ENCODE measurements around the gene UNK. TPM values are rescaled to one million over a fixed set of nuclear protein-coding genes. Genes with fewer than 3 reads are reported as not detected.

The UNK gene
- total and polyA plus RNA-seq, 9 of the 15 experiments (the other 6 are each of a cell fraction or from before 2014, with no cell fraction given): 12.8 to 38.6 (median 24.8) TPM

GRCh38 chr17:75783803-75784472 lies 668 bp upstream of the UNK start (continued):
- TF ChIP-seq MGA (IDR thresholded peaks at IDR 0.05) (peak; percentile 77), JUNB (CRISPR knock-in tag; conservative IDR thresholded peaks at IDR 0.05) (no peak), HOXB6 (CRISPR knock-in tag; IDR thresholded peaks at IDR 0.05; ENCODE audit: borderline replicate concordance) (no peak), SMC3 (conservative IDR thresholded peaks at IDR 0.05; ENCODE audit: insufficient read depth, low read depth, low read length) (no peak), ZSCAN32 (CRISPR knock-in tag; IDR thresholded peaks at IDR 0.05) (peak; percentile 31; the same call in 1 of the 2 replicates), ZFX (CRISPR knock-in tag; IDR thresholded peaks at IDR 0.05) (peak; percentile 41; the same call in 1 of the 2 replicates), ZNF175 (CRISPR knock-in tag; IDR thresholded peaks at IDR 0.05; ENCODE audit: low read depth) (no peak), DMBX1 (CRISPR knock-in tag; IDR thresholded peaks at IDR 0.05; ENCODE audit: borderline replicate concordance) (peak; percentile 32; the same call in 1 of the 2 replicates), DPF2 (IDR thresholded peaks at IDR 0.05) (peak; percentile 12; the same call in 1 of the 2 replicates), POLR3A (IDR thresholded peaks at IDR 0.05; ENCODE audit: borderline replicate concordance, extremely low read depth, insufficient read depth, insufficient read length) (no peak), ZNF584 (CRISPR knock-in tag; IDR thresholded peaks at IDR 0.05; ENCODE audit: low read depth) (peak; percentile 72), ZNF511 (CRISPR knock-in tag; IDR thresholded peaks at IDR 0.05) (no peak; the same call in 1 of the 2 replicates), NR2C2 (CRISPR knock-in tag; IDR thresholded peaks at IDR 0.05) (no peak), NR2C2 (tag; IDR thresholded peaks at IDR 0.05) (0 out of 2 replicates have a peak, but pooled peaks have one; percentile 3), CEBPB (tag; IDR thresholded peaks at IDR 0.05) (no peak)
